ENCODE results near the gene DISP3.

The DISP3 gene

GRCh38 chr1:11478571-11479374, at the start of gene DISP3:
TSS of gene DISP3 (plus strand) at chr1:11479155. CDS start at chr1:11500993, 21,838 bp downstream.
- peak; percentile 37 for DNase-seq (ENCODE audit: low read depth)

- DNase-seq (ENCODE audit: low read depth), result no peak
Observed at GRCh38 chr1:11429226-11429625, 49.7 kb upstream of the DISP3 start.

GRCh38 chr1:11429935-11430334, 49.0 kb upstream of the DISP3 start:
- DNase-seq (ENCODE audit: low read depth), result no peak

GRCh38 chr1:11431941-11432507, 46.9 kb upstream of the DISP3 start:
- DNase-seq (ENCODE audit: low read depth), result no peak

- DNase-seq (ENCODE audit: low read depth), result no peak
Observed at GRCh38 chr1:11432526-11432925, 46.4 kb upstream of the DISP3 start.

- no peak for DNase-seq (ENCODE audit: low read depth)
Observed at GRCh38 chr1:11434501-11434900, 44.5 kb upstream of the DISP3 start.

GRCh38 chr1:11434926-11435325, 44.0 kb upstream of the DISP3 start:
- DNase-seq (ENCODE audit: low read depth), result no peak

GRCh38 chr1:11438996-11439395, 40.0 kb upstream of the DISP3 start:
- DNase-seq (ENCODE audit: low read depth), result no peak

- no peak for DNase-seq (ENCODE audit: low read depth)
Observed at GRCh38 chr1:11441211-11441952, 37.6 kb upstream of the DISP3 start.

- no peak for DNase-seq (ENCODE audit: low read depth)
Observed at GRCh38 chr1:11443043-11443442, 35.9 kb upstream of the DISP3 start.

- no peak for DNase-seq (ENCODE audit: low read depth)
Observed at GRCh38 chr1:11443961-11444658, 34.8 kb upstream of the DISP3 start.

GRCh38 chr1:11444907-11445306, 34.0 kb upstream of the DISP3 start:
- no peak for DNase-seq (ENCODE audit: low read depth)

GRCh38 chr1:11447903-11448302, 31.1 kb upstream of the DISP3 start:
- DNase-seq (ENCODE audit: low read depth), result no peak

GRCh38 chr1:11448373-11449099, 30.4 kb upstream of the DISP3 start:
- no peak for DNase-seq (ENCODE audit: low read depth)

GRCh38 chr1:11449100-11449403, 29.9 kb upstream of the DISP3 start:
- DNase-seq (ENCODE audit: low read depth), result no peak

- DNase-seq (ENCODE audit: low read depth), result no peak
Observed at GRCh38 chr1:11450310-11450709, 28.6 kb upstream of the DISP3 start.

- no peak for DNase-seq (ENCODE audit: low read depth)
Observed at GRCh38 chr1:11453742-11454491, 25.0 kb upstream of the DISP3 start.

GRCh38 chr1:11455967-11456570, 22.9 kb upstream of the DISP3 start:
- no peak for DNase-seq (ENCODE audit: low read depth)

GRCh38 chr1:11456965-11457364, 22.0 kb upstream of the DISP3 start:
- no peak for DNase-seq (ENCODE audit: low read depth)

- DNase-seq (ENCODE audit: low read depth), result no peak
Observed at GRCh38 chr1:11458811-11459275, 20.1 kb upstream of the DISP3 start.

Data from stimulated activated CD8-positive, alpha-beta memory T cell treated with anti-CD3 and anti-CD28 coated beads, Interleukin-12 subunit alpha, Interleukin-12 subunit beta, amount 100 ng/mL, for 1 hour (primary cell).